SK-N-MC (cell line): ENCODE measurements around the gene SNAI1.

Source experiments
- EZH2 ChIP-seq: fragments of 200-600 bp; sonication (generic); IDR thresholded peaks from one replicate; pipeline ENCODE4 v1.6.1; 2017; ENCODE audit warnings: antibody characterized with exemption
- FOXP2 ChIP-seq: optimal IDR thresholded peaks from 2 replicates; pipeline ENCODE3; 2011; ENCODE audit warnings: mild to moderate bottlenecking, moderate library complexity; ENCODE audit not compliant: insufficient read depth; ENCODE audit errors: extremely low read length, control extremely low read depth
- POLR2AphosphoS5 ChIP-seq: IDR thresholded peaks from 2 replicates; pipeline ENCODE4 v1.6.1; 2012; ENCODE audit warnings: mild to moderate bottlenecking, low read depth, low read length, borderline replicate concordance

GRCh38 chr20:49983848-49984408, 1.1 kb downstream of the SNAI1 start:
- TF ChIP-seq EZH2 = no peak
- no peak for TF ChIP-seq POLR2AphosphoS5
- TF ChIP-seq FOXP2 = no peak
